ENCODE measurements around the gene CPNE2. TPM values are rescaled to one million over a fixed set of nuclear protein-coding genes. Genes with fewer than 3 reads are reported as not detected.

CPNE2 gene
- total RNA-seq, 1 donor from 2014 or later = 16.1 TPM

GRCh38 chr16:57144027-57144426 lies 51.6 kb downstream of the CPNE2 start:
- no peak for DNase-seq (ENCODE audit: low spot score)

GRCh38 chr16:57145046-57146021 lies 53.0 kb downstream of the CPNE2 start:
- no peak for DNase-seq (ENCODE audit: low spot score)

DNA sequence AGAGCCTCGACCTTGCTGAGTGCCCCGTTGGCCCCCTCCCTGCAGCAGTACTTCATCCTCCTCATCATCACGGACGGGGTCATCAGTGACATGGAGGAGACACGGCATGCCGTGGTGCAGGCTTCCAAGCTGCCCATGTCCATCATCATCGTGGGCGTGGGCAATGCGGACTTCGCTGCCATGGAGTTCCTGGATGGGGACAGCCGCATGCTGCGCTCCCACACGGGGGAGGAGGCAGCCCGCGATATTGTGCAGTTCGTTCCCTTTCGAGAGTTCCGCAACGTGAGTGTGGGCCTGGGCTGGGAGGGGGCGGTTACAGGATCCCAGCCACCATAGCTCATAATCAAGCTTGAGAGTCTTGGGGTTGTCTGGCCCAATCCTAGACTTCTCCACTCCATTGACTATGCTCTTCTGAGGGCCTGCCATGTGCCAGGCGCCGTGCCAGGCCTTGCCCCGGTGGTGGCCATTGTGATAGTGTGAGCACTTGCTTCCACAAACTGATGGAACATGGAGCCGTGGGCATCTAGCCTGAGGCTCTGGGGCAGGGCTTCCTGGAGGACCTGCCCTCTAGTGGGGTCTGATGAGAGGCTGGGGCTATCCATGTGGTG lies 53.8 kb downstream of the CPNE2 start:
- DNase-seq (ENCODE audit: low spot score) = no peak

DNA sequence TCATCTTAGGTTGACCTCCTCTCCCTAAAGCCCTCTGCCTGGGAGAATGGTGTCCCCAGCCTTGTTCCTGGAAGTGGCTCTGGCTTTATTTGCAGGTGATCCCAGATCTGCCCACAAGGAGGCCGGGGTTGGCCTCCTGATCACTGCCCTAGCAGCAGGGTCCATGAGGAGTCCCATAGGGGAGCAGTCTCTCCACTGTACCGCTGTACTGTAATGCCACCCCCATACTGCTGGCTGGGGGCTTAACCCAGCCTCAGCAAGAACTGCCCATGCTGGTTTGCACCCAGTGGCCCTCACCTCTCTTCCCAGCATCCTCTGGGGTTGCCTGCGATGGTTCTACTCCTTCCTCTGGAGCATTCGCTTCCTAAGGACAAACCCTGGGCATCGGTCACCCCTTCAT lies 54.4 kb downstream of the CPNE2 start:
- no peak for DNase-seq (ENCODE audit: low spot score)

GRCh38 chr16:57147381-57148221 lies 55.2 kb downstream of the CPNE2 start:
- no peak for DNase-seq (ENCODE audit: low spot score)

DNA sequence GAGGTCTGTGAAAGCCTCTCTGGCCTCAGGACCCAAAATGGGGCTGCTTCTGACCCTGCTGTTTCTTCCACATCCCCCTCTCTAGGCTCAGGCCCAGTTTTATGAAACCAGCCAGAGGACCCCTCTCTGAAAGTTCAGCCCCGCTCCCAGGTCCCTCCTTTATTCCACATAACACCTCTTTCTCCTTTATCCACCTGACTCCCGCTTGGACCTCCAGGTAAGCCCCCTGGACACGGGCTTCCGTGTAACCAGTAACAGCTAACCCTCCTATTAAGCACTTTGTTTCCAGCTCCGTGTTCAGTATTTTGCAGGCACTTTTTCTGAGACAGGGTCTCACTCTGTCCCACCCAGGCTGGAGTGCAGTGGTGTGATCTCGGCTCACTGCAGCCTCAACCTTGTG lies 56.1 kb downstream of the CPNE2 start:
- DNase-seq (ENCODE audit: low spot score) = no peak

DNA sequence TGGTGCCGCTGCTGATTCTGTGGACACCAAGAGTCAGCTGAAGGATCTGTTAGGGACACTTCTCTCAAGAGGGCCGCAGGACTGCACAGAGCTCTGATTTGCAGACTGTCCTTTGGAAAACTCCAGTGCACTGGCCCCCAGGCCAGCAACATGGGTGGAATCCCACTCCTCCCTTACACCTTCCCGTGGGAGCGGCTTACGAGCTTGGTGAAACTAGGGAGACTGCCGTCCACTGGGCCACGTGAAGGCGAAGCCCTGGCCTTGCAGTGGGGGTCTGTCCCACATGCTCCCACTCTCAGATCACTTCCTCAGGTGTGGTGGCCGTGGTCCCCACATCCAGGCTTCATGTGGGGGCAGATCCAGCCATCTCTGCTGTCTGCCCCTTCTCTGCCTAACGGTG lies 57.0 kb downstream of the CPNE2 start:
- DNase-seq (ENCODE audit: low spot score) = no peak

DNA sequence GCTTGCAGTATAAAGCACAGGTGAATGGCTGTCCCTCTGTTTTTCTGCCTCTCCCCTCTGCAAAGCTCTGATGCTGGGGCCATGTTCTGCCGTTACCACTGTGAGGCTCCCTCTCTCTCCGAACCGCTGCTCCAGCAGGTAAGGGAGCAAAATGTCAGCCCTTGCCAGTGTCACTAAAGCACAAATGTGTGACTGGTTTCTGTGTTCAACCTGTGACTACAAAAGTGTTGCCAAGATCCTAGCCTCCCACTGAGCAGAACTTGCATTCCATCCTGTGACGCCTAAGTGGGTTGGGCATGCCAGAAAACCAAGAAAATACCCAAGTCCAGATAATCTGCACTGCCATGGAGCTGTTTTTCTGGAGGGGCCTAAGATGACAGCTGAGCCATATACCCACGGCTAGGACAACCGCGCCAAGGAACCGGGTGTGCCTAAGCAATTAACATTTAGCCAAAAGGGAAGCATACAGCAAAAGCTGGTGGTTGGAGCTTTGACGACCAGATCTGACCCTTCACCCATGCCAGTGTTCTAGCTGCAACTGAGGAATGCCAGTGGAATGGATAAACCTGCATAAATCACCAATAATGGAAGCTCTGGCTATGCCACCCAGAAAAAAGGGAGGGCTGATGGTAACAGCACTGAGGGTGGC lies 58.4 kb downstream of the CPNE2 start:
- no peak for DNase-seq (ENCODE audit: low spot score)

GRCh38 chr16:57151369-57151768 lies 59.0 kb downstream of the CPNE2 start:
- no peak for DNase-seq (ENCODE audit: low spot score)

- DNase-seq (ENCODE audit: low spot score) = no peak
These were observed 60.0 kb downstream of the CPNE2 start for GRCh38 chr16:57152096-57153093.

- DNase-seq (ENCODE audit: low spot score) = no peak
These were observed 61.5 kb downstream of the CPNE2 start for GRCh38 chr16:57153841-57154240.

DNA sequence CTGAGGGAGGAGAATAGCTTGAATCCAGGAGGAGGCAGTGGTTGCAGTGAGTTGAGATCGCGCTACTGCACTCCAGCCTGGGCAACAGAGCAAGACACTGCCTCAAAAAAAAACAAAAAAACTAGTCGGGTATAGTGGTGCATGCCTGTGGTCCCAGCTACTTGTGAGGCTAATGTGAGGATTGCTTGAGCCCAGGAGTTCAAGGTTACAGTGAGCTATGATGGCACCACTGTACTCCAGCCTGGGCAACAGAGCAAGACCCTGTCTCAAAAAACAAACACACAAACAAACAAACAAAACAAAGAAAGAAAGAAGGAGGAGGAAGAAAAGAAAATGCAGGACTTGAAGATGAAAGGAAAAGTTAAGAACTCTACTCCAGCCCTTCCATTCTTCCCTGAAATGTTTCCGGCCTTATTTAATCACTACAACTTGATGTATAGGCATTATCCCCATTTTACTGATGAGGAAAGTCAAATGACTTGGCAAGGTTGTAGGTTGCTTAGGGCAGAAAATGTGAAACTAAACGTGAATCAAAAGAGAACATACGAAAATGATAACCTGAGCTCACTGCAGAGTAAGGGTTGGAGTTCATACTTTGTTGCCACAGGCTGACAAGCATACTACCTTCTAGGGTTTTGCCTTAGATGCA lies 63.4 kb downstream of the CPNE2 start:
- no peak for DNase-seq (ENCODE audit: low spot score)

- DNase-seq (ENCODE audit: low spot score) = no peak
These were observed 63.9 kb downstream of the CPNE2 start for GRCh38 chr16:57156351-57156703.

DNA sequence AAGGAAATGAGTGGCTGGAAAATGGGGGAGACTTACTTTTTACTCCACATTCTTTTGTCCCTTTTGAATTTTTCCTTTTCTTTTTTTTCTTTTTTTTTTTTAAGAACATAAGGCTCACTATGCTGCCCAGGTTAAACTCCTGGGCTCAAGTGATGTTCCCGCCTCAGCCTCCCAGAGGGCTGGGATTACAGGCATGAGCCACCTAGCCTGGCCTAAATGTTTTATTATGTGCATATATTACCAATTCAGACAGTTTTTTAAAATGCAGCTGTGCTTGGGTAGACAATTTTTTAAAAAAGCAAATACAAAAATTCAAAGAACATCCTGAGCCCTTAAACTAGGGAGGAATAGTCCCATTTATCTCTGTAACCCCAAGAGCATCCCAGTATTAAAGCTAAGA lies 65.2 kb downstream of the CPNE2 start:
- DNase-seq (ENCODE audit: low spot score) = no peak

DNA sequence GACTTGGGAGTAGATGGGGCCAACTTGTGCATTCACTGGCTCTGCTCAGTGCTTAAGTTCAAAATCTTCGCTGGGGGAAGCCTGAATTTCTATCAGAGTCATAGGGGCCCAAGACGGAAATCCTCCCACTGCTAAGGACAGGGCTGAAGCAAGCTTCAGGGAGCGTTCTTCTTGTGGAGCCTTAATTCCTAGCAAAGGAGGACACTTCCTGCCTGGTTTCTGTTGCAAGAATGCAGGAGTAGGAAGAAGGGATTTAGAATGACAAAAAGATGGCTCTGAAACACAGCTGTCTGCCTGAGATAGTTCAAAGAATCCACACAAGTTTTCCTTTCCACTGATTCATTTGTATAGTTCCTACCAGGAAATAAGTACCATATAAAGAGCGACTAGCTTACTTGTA lies 67.1 kb downstream of the CPNE2 start:
- DNase-seq (ENCODE audit: low spot score) = no peak

GRCh38 chr16:57163842-57164241 lies 71.5 kb downstream of the CPNE2 start:
- no peak for DNase-seq (ENCODE audit: low spot score)

DNA sequence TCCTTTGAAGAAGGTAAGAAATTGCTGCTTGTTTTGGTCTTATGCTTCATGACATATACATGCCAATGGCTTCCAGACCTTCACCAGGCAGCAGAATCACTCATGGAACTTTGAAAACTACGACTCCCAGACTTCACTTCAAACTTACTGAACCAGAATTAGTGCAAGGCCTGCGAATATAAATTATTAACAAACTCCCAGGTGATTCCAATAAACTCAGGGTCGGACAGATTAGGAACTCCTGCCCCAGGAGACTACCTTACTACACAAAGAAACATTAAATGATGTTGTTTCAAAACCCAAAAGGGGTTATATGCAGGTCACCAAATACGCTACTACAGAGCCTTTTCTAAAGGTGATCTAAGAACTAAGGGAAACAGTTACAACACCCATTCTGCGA lies 73.1 kb downstream of the CPNE2 start:
- no peak for DNase-seq (ENCODE audit: low spot score)

DNA sequence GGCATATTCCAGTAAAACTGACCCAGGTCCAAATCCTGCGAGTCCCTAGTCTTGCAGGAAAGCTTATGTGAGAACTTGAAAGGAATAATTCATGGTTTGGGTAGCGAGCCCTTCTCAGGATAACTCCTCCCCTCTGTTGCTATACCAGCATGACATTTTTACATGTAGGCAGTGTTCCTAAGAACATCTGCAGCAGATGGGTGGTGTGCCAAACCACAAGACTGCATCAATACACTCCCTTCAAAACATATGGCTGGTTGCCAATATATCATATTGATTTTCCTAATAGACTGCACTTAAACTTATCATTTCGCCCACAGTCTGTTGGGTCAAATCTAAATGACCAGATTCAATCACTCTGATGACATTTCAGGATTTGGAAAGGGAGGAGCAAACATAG lies 73.6 kb downstream of the CPNE2 start:
- DNase-seq (ENCODE audit: low spot score) = no peak

GRCh38 chr16:57166451-57166850 lies 74.1 kb downstream of the CPNE2 start:
- DNase-seq (ENCODE audit: low spot score) = no peak

DNA sequence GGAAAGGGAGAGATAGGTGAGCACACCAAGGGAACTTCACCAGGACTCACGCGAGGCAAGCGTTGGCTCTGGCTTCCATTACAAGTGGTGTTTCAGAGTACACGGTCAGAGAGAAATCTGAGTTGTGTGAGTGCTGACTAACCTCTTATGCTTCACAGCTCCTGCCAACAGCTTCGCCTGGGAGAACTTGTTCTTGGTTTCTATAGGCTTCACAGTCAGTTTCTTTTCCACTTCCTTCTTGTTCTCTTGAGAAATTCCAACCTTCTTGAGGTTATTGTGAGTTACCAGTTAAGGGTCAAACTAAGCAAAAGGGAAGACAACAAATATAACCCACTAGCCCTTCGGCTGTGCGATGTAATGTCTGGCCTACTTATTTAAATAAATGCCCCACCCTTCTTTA lies 74.6 kb downstream of the CPNE2 start:
- DNase-seq (ENCODE audit: low spot score) = no peak

Measured in mucosa of gallbladder (tissue), 1 donor.